Activated T-helper 2 cell treated with anti-CD3 and anti-CD28 coated beads, Interferon-gamma antibody, Interleukin-2, Interleukin-4, amounts not matched to agents 10 μg/mL and 5 μg/mL and 100 μg/mL, durations not matched to agents 14 hours and 24 hours and 36 hours (primary cell): Measurements from ENCODE around the gene NSF. TPM values are rescaled to one million over a fixed set of nuclear protein-coding genes. Genes with fewer than 3 reads are reported as not detected.
"Not testable (repeated sequence)": the region's sequence is repeated elsewhere in the genome, so short reads cannot be mapped to it uniquely, and the experiment has no call there.

Source experiments
- DNase-seq: peaks from one replicate; pipeline ENCODE4 v3.0.0; 2021; ENCODE audit warnings: low spot score
- H3K27ac Mint-ChIP-seq: one replicate; pipeline ENCODE4 v1.8.0; 2021; ENCODE audit warnings: mixed read lengths
- H3K27me3 Mint-ChIP-seq: one replicate; pipeline ENCODE4 v1.8.0; 2021; ENCODE audit warnings: low read depth, mixed read lengths
- H3K36me3 Mint-ChIP-seq: one replicate; pipeline ENCODE4 v1.8.0; 2021; ENCODE audit warnings: low read depth, mixed read lengths
- H3K4me1 Mint-ChIP-seq: one replicate; pipeline ENCODE4 v1.8.0; 2021; ENCODE audit warnings: low read depth, mixed read lengths
- H3K4me3 Mint-ChIP-seq: one replicate; pipeline ENCODE4 v1.8.0; 2021; ENCODE audit warnings: low read depth, mild to moderate bottlenecking, moderate library complexity, mixed read lengths
- H3K9me3 Mint-ChIP-seq: one replicate; pipeline ENCODE4 v1.8.0; 2021; ENCODE audit warnings: mixed read lengths
- intact Hi-C: fragments of 100-400 bp; cut with micrococcal nuclease; formaldehyde crosslinking; loops from one replicate; pipeline ENCODE4 v1.15.1; 2023
- total RNA-seq: library from RNA; stranded (reverse); gene quantifications from 2 replicates; pipeline ENCODE4 v1.2.3, GENCODE V29; 2022

The NSF gene
- total RNA-seq, 1 donor from 2014 or later, result 27.9 TPM

GRCh38 chr17:46600767-46601166 lies 10.3 kb downstream of the NSF start:
- intact Hi-C loops, H3K27ac Mint-ChIP-seq, H3K4me3 Mint-ChIP-seq, H3K36me3 Mint-ChIP-seq, H3K4me1 Mint-ChIP-seq, H3K27me3 Mint-ChIP-seq, H3K9me3 Mint-ChIP-seq, DNase-seq: not testable (repeated sequence)

- DNase-seq, H3K27me3 Mint-ChIP-seq: not testable (repeated sequence)
Observed at GRCh38 chr17:46603125-46603524, 12.7 kb downstream of the NSF start.

GRCh38 chr17:46611304-46611703 lies 20.8 kb downstream of the NSF start:
- H3K4me1 Mint-ChIP-seq, H3K4me3 Mint-ChIP-seq, H3K36me3 Mint-ChIP-seq, H3K27ac Mint-ChIP-seq, intact Hi-C loops, H3K9me3 Mint-ChIP-seq, H3K27me3 Mint-ChIP-seq, DNase-seq: not testable (repeated sequence)

More at GRCh38 chr17:46603125-46603524, 12.7 kb downstream of the NSF start:
- H3K9me3 Mint-ChIP-seq, H3K36me3 Mint-ChIP-seq, intact Hi-C loops, H3K4me1 Mint-ChIP-seq, H3K4me3 Mint-ChIP-seq, H3K27ac Mint-ChIP-seq: not testable (repeated sequence)

- H3K4me3 Mint-ChIP-seq, DNase-seq, H3K36me3 Mint-ChIP-seq, intact Hi-C loops, H3K9me3 Mint-ChIP-seq, H3K27ac Mint-ChIP-seq, H3K4me1 Mint-ChIP-seq, H3K27me3 Mint-ChIP-seq: not testable (repeated sequence)
Observed at GRCh38 chr17:46613876-46614275, 23.4 kb downstream of the NSF start.

- H3K4me3 Mint-ChIP-seq, H3K27ac Mint-ChIP-seq, H3K27me3 Mint-ChIP-seq, DNase-seq, H3K4me1 Mint-ChIP-seq, intact Hi-C loops, H3K36me3 Mint-ChIP-seq, H3K9me3 Mint-ChIP-seq: not testable (repeated sequence)
Observed at GRCh38 chr17:46617121-46617520, 26.7 kb downstream of the NSF start.

- intact Hi-C loops, H3K36me3 Mint-ChIP-seq, H3K4me1 Mint-ChIP-seq, H3K27ac Mint-ChIP-seq, H3K27me3 Mint-ChIP-seq, H3K4me3 Mint-ChIP-seq, H3K9me3 Mint-ChIP-seq, DNase-seq: not testable (repeated sequence)
Observed at GRCh38 chr17:46618975-46619374, 28.5 kb downstream of the NSF start.

- H3K27me3 Mint-ChIP-seq, intact Hi-C loops, DNase-seq, H3K36me3 Mint-ChIP-seq, H3K27ac Mint-ChIP-seq, H3K4me1 Mint-ChIP-seq, H3K4me3 Mint-ChIP-seq, H3K9me3 Mint-ChIP-seq: not testable (repeated sequence)
Observed at GRCh38 chr17:46623790-46624189, 33.3 kb downstream of the NSF start.

GRCh38 chr17:46624726-46625125 lies 34.3 kb downstream of the NSF start:
- intact Hi-C loops, H3K36me3 Mint-ChIP-seq, H3K9me3 Mint-ChIP-seq, H3K4me1 Mint-ChIP-seq, H3K27me3 Mint-ChIP-seq, DNase-seq, H3K4me3 Mint-ChIP-seq, H3K27ac Mint-ChIP-seq: not testable (repeated sequence)

- H3K9me3 Mint-ChIP-seq, H3K27ac Mint-ChIP-seq, H3K4me3 Mint-ChIP-seq, DNase-seq, intact Hi-C loops, H3K36me3 Mint-ChIP-seq, H3K27me3 Mint-ChIP-seq, H3K4me1 Mint-ChIP-seq: not testable (repeated sequence)
Observed at GRCh38 chr17:46627452-46627851, 37.0 kb downstream of the NSF start.

GRCh38 chr17:46628753-46629436 lies 38.4 kb downstream of the NSF start:
- H3K36me3 Mint-ChIP-seq, H3K4me1 Mint-ChIP-seq, H3K9me3 Mint-ChIP-seq, H3K27me3 Mint-ChIP-seq, intact Hi-C loops, DNase-seq, H3K27ac Mint-ChIP-seq, H3K4me3 Mint-ChIP-seq: not testable (repeated sequence)

- intact Hi-C loops, H3K9me3 Mint-ChIP-seq, DNase-seq, H3K27ac Mint-ChIP-seq, H3K27me3 Mint-ChIP-seq, H3K36me3 Mint-ChIP-seq, H3K4me1 Mint-ChIP-seq, H3K4me3 Mint-ChIP-seq: not testable (repeated sequence)
Observed at GRCh38 chr17:46632146-46632545, 41.7 kb downstream of the NSF start.

GRCh38 chr17:46634844-46635243 lies 44.4 kb downstream of the NSF start:
- H3K9me3 Mint-ChIP-seq, DNase-seq, H3K4me3 Mint-ChIP-seq, intact Hi-C loops, H3K27me3 Mint-ChIP-seq, H3K4me1 Mint-ChIP-seq, H3K27ac Mint-ChIP-seq, H3K36me3 Mint-ChIP-seq: not testable (repeated sequence)

- H3K27me3 Mint-ChIP-seq, H3K4me1 Mint-ChIP-seq, intact Hi-C loops, H3K4me3 Mint-ChIP-seq, H3K27ac Mint-ChIP-seq, DNase-seq, H3K9me3 Mint-ChIP-seq, H3K36me3 Mint-ChIP-seq: not testable (repeated sequence)
Observed at GRCh38 chr17:46641861-46642656, 51.6 kb downstream of the NSF start.
